Prostate gland (tissue), 2 donors: ENCODE data around the gene SLC13A3. TPM values are rescaled to one million over a fixed set of nuclear protein-coding genes. Genes with fewer than 3 reads are reported as not detected.

Source experiments
- DNase-seq: peaks from one replicate; pipeline ENCODE4 v3.0.0-alpha.2; 2019; ENCODE audit warnings: low spot score
- H3K27ac ChIP-seq, 2 donors: fragments of 200-600 bp; sonication (generic); 2 replicates each; pipeline ENCODE4 v1.5.1; 2017 to 2019
- H3K27me3 ChIP-seq: fragments of 200-600 bp; sonication (generic); replicated peaks from 2 replicates; pipeline ENCODE4 v1.5.1; 2019; ENCODE audit not compliant: insufficient read depth
- H3K36me3 ChIP-seq, 2 donors: fragments of 200-600 bp; sonication (generic); 1 replicate in 1 of 2; 2 replicates in 1 of 2; pipeline versions ENCODE4 v1.5.1 to v1.8.1; 2017 to 2019
- H3K4me1 ChIP-seq: fragments of 200-600 bp; sonication (generic); replicated peaks from 2 replicates; pipeline ENCODE4 v1.5.1; 2019
- H3K4me3 ChIP-seq, 2 donors: fragments of 200-600 bp; sonication (generic); 2 replicates each; pipeline ENCODE4 v1.5.1; 2017 to 2019
- H3K9me3 ChIP-seq: fragments of 200-600 bp; sonication (generic); 2 replicates; pipeline ENCODE4 v1.5.1; 2017
- POLR2A ChIP-seq: fragments of 450-650 bp; IDR thresholded peaks from one replicate; pipeline ENCODE4 v1.6.1; 2016; ENCODE audit warnings: antibody characterized with exemption, mild to moderate bottlenecking
- POLR2AphosphoS5 ChIP-seq: sonication (generic); formaldehyde crosslinking; IDR thresholded peaks from one replicate; pipeline ENCODE4 v1.6.1; 2017; ENCODE audit warnings: antibody characterized with exemption
- WGBS: methylation state at CpG from one replicate; pipeline ENCODE4 v1.1.5; 2018; 5-methylcytosine and 5-hydroxymethylcytosine counted together
- intact Hi-C: fragments of 100-400 bp; cut with DNase I; formaldehyde crosslinking; loops from one replicate; pipeline ENCODE4 v1.14.2; 2022
- total RNA-seq, 2 donors: library from RNA; depleted of rRNA; stranded (reverse); fragments of >200 nt; gene quantifications; one replicate each; pipeline ENCODE4 v1.1.0, GENCODE V29; 2016
- TF ChIP-seq, protein P1 (sequence below), 4 experiments: fragments of 200-600 bp in 2 of 4; fragments of 450-650 bp in 2 of 4; sonication (generic) in 2 of 4; IDR thresholded peaks; 1 replicate in 3 of 4; 2 replicates in 1 of 4; pipeline ENCODE4 v1.5.1; 2016 to 2019; ENCODE audit warnings: antibody characterized with exemption in 4 of 4, mild to moderate bottlenecking in 2 of 4, moderate library complexity in 2 of 4

SLC13A3 gene
- total RNA-seq, 2 donors from 2014 or later: 10.5 to 16.9 TPM

DNA sequence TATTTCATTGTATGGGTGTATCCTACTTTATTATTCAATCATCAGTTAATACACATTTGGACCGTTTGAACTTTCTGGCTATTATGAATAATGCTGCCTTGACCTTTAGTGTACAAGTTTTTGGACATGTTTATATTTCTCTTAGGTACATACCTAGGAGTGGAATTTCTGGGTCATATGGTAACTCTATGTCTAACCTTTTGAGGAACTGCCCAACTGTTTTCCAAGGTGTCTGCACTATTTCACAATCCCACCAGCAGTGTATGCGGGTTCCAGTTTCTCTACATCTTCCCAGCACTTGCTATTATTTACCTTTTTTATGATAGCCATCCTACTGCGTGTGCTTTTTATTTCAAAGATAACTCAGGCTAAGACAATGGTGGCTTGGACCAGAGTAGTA lies 14.3 kb upstream of the SLC13A3 start:
- no peak for DNase-seq
- no peak overlapping the region for H3K27ac ChIP-seq
- no peaks in the 10 kb centered on the region for H3K9me3 ChIP-seq
- no peaks in the 10 kb centered on the region for H3K4me1 ChIP-seq
- H3K4me3 ChIP-seq: no peak overlapping the region
- intact Hi-C loops: no loop called here
- no peaks in the 10 kb centered on the region for H3K36me3 ChIP-seq
- no peaks in the 10 kb centered on the region for H3K27me3 ChIP-seq
- WGBS: 89% methylated on average over 3 of the region's 3 CpGs
- no peak for TF ChIP-seq POLR2AphosphoS5
- TF ChIP-seq POLR2A: no peak
- TF ChIP-seq, protein P1, sequence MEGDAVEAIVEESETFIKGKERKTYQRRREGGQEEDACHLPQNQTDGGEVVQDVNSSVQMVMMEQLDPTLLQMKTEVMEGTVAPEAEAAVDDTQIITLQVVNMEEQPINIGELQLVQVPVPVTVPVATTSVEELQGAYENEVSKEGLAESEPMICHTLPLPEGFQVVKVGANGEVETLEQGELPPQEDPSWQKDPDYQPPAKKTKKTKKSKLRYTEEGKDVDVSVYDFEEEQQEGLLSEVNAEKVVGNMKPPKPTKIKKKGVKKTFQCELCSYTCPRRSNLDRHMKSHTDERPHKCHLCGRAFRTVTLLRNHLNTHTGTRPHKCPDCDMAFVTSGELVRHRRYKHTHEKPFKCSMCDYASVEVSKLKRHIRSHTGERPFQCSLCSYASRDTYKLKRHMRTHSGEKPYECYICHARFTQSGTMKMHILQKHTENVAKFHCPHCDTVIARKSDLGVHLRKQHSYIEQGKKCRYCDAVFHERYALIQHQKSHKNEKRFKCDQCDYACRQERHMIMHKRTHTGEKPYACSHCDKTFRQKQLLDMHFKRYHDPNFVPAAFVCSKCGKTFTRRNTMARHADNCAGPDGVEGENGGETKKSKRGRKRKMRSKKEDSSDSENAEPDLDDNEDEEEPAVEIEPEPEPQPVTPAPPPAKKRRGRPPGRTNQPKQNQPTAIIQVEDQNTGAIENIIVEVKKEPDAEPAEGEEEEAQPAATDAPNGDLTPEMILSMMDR (IDR thresholded peaks at IDR 0.05): no peak

DNA sequence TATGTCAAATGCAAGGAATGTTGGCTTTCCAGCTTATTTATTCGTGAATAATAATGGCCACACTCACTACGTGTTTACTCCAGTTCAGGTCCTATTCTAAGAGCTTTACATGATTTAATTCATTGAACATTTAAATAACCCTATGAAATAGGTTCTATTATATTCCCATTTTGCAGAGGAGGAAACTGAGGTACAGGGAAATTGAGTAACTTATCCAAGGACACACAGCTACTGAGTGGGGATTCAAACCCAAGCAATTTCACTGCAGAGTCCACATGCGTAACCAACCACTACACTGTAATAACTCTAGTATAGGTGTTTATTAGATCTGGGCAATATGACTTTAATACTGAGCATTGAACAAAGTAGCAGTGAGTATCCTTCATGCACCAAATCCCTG lies 12.3 kb upstream of the SLC13A3 start:
- Histone ChIP-seq H3K9me3 (no peaks in the 10 kb centered on the region), H3K4me1 (no peaks in the 10 kb centered on the region), H3K4me3 (no peak overlapping the region), H3K36me3 (no peaks in the 10 kb centered on the region), H3K27ac (no peak overlapping the region), H3K27me3 (no peaks in the 10 kb centered on the region)
- TF ChIP-seq POLR2A: no peak
- no peak for TF ChIP-seq POLR2AphosphoS5
- intact Hi-C loops: no loop called here
- no peak for DNase-seq
- WGBS: 91% methylated on average over 3 of the region's 3 CpGs

DNA sequence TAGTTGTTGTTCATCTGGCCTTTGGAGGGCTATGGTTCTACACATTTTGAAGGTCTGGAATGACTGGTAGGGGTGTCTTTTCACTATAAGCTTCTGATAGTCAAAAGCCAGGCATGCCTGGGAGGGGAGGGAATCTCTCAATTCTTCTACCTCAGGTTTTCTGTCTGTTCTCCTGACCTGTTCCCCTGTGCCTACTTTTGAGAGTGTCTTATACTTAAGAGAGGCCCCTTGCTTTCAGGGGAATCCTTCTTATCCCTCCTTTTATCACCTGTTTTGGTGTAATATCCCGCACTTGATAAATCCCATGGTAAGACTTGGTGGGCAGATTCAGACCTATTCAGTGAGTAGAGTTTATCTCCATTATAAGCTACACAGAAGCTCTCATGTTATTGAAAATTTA lies 10.4 kb upstream of the SLC13A3 start:
- intact Hi-C loops: no loop called here
- no peak for TF ChIP-seq POLR2AphosphoS5
- no peak overlapping the region for H3K4me3 ChIP-seq
- no peaks in the 10 kb centered on the region for H3K27me3 ChIP-seq
- H3K36me3 ChIP-seq: no peaks in the 10 kb centered on the region
- H3K27ac ChIP-seq: no peak overlapping the region
- 100% methylated on average over 1 of the region's 1 CpG for WGBS
- no peaks in the 10 kb centered on the region for H3K4me1 ChIP-seq
- DNase-seq: no peak
- H3K9me3 ChIP-seq: no peaks in the 10 kb centered on the region

GRCh38 chr20:46660487-46660886 lies 9.2 kb upstream of the SLC13A3 start:
- TF ChIP-seq, protein P1 (IDR thresholded peaks at IDR 0.05): no peak
- TF ChIP-seq POLR2A (no peak), POLR2AphosphoS5 (no peak)
- Histone ChIP-seq H3K36me3 (no peaks in the 10 kb centered on the region), H3K9me3 (no peaks in the 10 kb centered on the region), H3K27me3 (no peaks in the 10 kb centered on the region), H3K4me1 (no peaks in the 10 kb centered on the region), H3K4me3 (no peak overlapping the region), H3K27ac (no peak overlapping the region)
- intact Hi-C loops: no loop called here
- 89% methylated on average over 4 of the region's 4 CpGs for WGBS
- DNase-seq: no peak

- 80% methylated on average over 7 of the region's 7 CpGs for WGBS
- Histone ChIP-seq H3K4me1 (no peaks in the 10 kb centered on the region), H3K9me3 (no peaks in the 10 kb centered on the region), H3K36me3 (no peaks in the 10 kb centered on the region), H3K27ac (no peak overlapping the region), H3K4me3 (no peak overlapping the region), H3K27me3 (no peaks in the 10 kb centered on the region)
- intact Hi-C loops: no loop called here
- TF ChIP-seq POLR2A (no peak), POLR2AphosphoS5 (no peak)
- TF ChIP-seq, protein P1 (IDR thresholded peaks at IDR 0.05): no peak
- DNase-seq: no peak
Observed at GRCh38 chr20:46657618-46658017, 6.4 kb upstream of the SLC13A3 start.

DNA sequence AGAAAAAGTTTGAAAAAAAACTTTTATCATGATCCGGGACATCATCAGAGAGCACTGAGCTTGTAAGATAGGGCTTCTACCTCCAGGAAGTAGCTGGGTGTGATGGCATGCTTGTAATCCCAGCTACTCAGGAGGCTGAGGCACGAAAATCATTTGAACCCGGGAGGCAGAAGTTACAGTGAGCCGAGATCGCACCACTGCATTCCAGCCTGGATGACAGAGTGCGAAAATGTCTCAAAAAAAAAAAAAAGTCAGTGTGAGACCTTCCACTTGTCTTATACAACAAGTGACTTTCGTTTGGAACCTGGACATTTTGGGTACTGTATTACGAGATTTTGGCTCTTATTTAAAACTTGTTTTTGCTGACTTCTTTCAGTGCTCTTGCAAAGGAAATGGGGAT lies 5.9 kb upstream of the SLC13A3 start:
- Histone ChIP-seq H3K4me1 (no peaks in the 10 kb centered on the region), H3K27ac (no peak overlapping the region), H3K36me3 (no peaks in the 10 kb centered on the region), H3K4me3 (no peak overlapping the region), H3K9me3 (no peaks in the 10 kb centered on the region), H3K27me3 (no peaks in the 10 kb centered on the region)
- no peak for TF ChIP-seq POLR2AphosphoS5
- TF ChIP-seq POLR2A: no peak
- TF ChIP-seq, protein P1 (IDR thresholded peaks at IDR 0.05): no peak
- 89% methylated on average over 8 of the region's 8 CpGs for WGBS
- intact Hi-C loops: no loop called here
- DNase-seq: no peak
